ENCODE data around the gene VPS4A. TPM values are rescaled to one million over a fixed set of nuclear protein-coding genes. Genes with fewer than 3 reads are reported as not detected.

The VPS4A gene
- total and polyA plus RNA-seq, 10 of the 15 experiments (the other 5 are each of a cell fraction or from before 2014, with no cell fraction given) = 5.2 to 36.3 (median 21.4) TPM

GRCh38 chr16:69363281-69363717 is 52.1 kb downstream of the VPS4A start:
- no peak overlapping the region for H2AFZ ChIP-seq (ENCODE audit: control insufficient read depth, low read depth, low read length)
- DNase-seq (ENCODE audit: low read depth, low spot score) (no peak), ATAC-seq (no peak), FAIRE-seq (no peak)
- no peak overlapping the region for H3K4me3 ChIP-seq
- ChIA-PET CTCF (no interaction called here), POLR2A (no interaction called here), SMC1A (ENCODE audit: uncharacterized antibody, unreplicated experiment) (interaction anchor here (0.7 kb wide), 1 partner anchor 107 kb away, joined by 3 read pairs; no protein-coding TSS in a partner anchor), RAD21 (ENCODE audit: unreplicated experiment) (no interaction called here)
- BruUV-seq (replicated peaks) = no TSS peak
- H3K9me3 ChIP-seq (replicated peaks; ENCODE audit: control insufficient read depth, insufficient read depth, low read length) = no peaks in the 10 kb centered on the region
- intact Hi-C loops (cut with micrococcal nuclease; ENCODE audit: unreplicated experiment) = no loop called here
- H3K79me2 ChIP-seq (ENCODE audit: control insufficient read depth, insufficient read depth, low read length) = no peaks in the 10 kb centered on the region
- WGBS (ENCODE audit: insufficient coverage, insufficient replicate concordance, low lambda C conversion rate, missing lambda C conversion rate) = 77% methylated on average over 5 of the region's 5 CpGs
- peaks cover 14 to 29% of the 10 kb centered on the region in 2 experiments for H3K36me3 ChIP-seq (ENCODE audit: control insufficient read depth in 2 of 2, insufficient read depth in 2 of 2, low read length in 1 of 2)
- H3K9ac ChIP-seq (ENCODE audit: control insufficient read depth, insufficient read depth, low read length) = no peak overlapping the region
- in situ Hi-C loops (cut with MboI) = no loop called here
- H3K27me3 ChIP-seq (replicated peaks in 1 of 2; ENCODE audit: control insufficient read depth in 2 of 2, insufficient read depth in 2 of 2, low read length in 1 of 2) = no peaks in the 10 kb centered on the region
- no peaks in the 10 kb centered on the region for H3K4me1 ChIP-seq (ENCODE audit: control insufficient read depth, insufficient read depth, low read length)
- H4K20me1 ChIP-seq (ENCODE audit: control insufficient read depth, insufficient read depth) = no peaks in the 10 kb centered on the region
- H3K4me2 ChIP-seq (ENCODE audit: control insufficient read depth, insufficient read depth) = no peak overlapping the region
- H3K27ac ChIP-seq (ENCODE audit: control insufficient read depth, insufficient read depth) = no peak overlapping the region
- no peak for TF ChIP-seq KLF5 (IDR thresholded peaks at IDR 0.05; ENCODE audit: partially characterized antibody)
- TF ChIP-seq PRDM15 (CRISPR knock-in tag; IDR thresholded peaks at IDR 0.05) = no peak
- TF ChIP-seq ZBTB33 (IDR thresholded peaks at IDR 0.05) = no peak
- TF ChIP-seq TCF7 (IDR thresholded peaks at IDR 0.05; ENCODE audit: borderline replicate concordance) = no peak
- no peak for TF ChIP-seq HCFC1 (IDR thresholded peaks at IDR 0.05; ENCODE audit: low read length)
- no peak for TF ChIP-seq HDAC6 (IDR thresholded peaks at IDR 0.05; ENCODE audit: unreplicated experiment)
- TF ChIP-seq BCLAF1 (IDR thresholded peaks at IDR 0.05) = no peak
- TF ChIP-seq MYC (IDR thresholded peaks at IDR 0.05; ENCODE audit: insufficient read depth, insufficient read length, insufficient replicate concordance, low read length, severe bottlenecking) = no peak
- TF ChIP-seq CEBPB (IDR thresholded peaks at IDR 0.05; ENCODE audit: borderline replicate concordance in 1 of 2, low read depth in 2 of 2, low read length in 2 of 2) = no peak
- TF ChIP-seq SREBF2 (IDR thresholded peaks at IDR 0.05; ENCODE audit: low read length) = no peak
- no peak for TF ChIP-seq SIX5 (IDR thresholded peaks at IDR 0.05; ENCODE audit: low read depth, low read length, severe bottlenecking)
- no peak for TF ChIP-seq ZSCAN29 (IDR thresholded peaks at IDR 0.05)
- TF ChIP-seq NFXL1 (IDR thresholded peaks at IDR 0.05; ENCODE audit: borderline replicate concordance) = no peak
- no peak for TF ChIP-seq POU2F2 (IDR thresholded peaks at IDR 0.05; ENCODE audit: borderline replicate concordance, low read depth, low read length)
- TF ChIP-seq TARDBP (IDR thresholded peaks at IDR 0.05; ENCODE audit: borderline replicate concordance) = no peak
- TF ChIP-seq ZNF217 (IDR thresholded peaks at IDR 0.05) = no peak

Measured in GM12878 (cell line).